MM.1S (cell line): ENCODE results near the gene FHIP2A.
"Not testable (repeated sequence)": the region's sequence is repeated elsewhere in the genome, so short reads cannot be mapped to it uniquely, and the experiment has no call there.

Experiments
- DNase-seq: peaks from one replicate; pipeline ENCODE4 v3.0.0-alpha.2; 2015
- H2AFZ ChIP-seq: fragments of 300-600 bp; sonication (generic); 2 replicates; pipeline ENCODE4 v1.6.0; 2016; ENCODE audit warnings: antibody characterized with exemption, low read length
- H3F3A ChIP-seq: fragments of 300-600 bp; sonication (generic); 2 replicates; pipeline ENCODE4 v1.6.1; 2016; ENCODE audit warnings: mild to moderate bottlenecking, antibody characterized with exemption, low read length, moderate library complexity, mixed read lengths; ENCODE audit not compliant: insufficient read depth
- H3K27ac ChIP-seq: fragments of 300-600 bp; sonication (generic); 2 replicates; pipeline ENCODE4 v1.5.1; 2016; ENCODE audit warnings: mild to moderate bottlenecking, low read length
- H3K27me3 ChIP-seq: fragments of 300-600 bp; sonication (generic); replicated peaks from 2 replicates; pipeline ENCODE4 v1.6.0; 2016; ENCODE audit warnings: low read length; ENCODE audit not compliant: insufficient read depth
- H3K36me3 ChIP-seq: fragments of 300-600 bp; sonication (generic); replicated peaks from 2 replicates; pipeline ENCODE4 v1.6.1; 2016; ENCODE audit warnings: mild to moderate bottlenecking, low read length, mixed read lengths; ENCODE audit not compliant: insufficient read depth
- H3K4me1 ChIP-seq: fragments of 300-600 bp; sonication (generic); 2 replicates; pipeline ENCODE4 v1.6.1; 2016; ENCODE audit warnings: low read length, mixed read lengths
- H3K4me2 ChIP-seq: fragments of 300-600 bp; sonication (generic); 2 replicates; pipeline ENCODE4 v1.6.0; 2016; ENCODE audit warnings: low read depth, low read length
- H3K4me3 ChIP-seq: fragments of 300-600 bp; sonication (generic); 2 replicates; pipeline ENCODE4 v1.5.1; 2016; ENCODE audit warnings: low read length, mixed read lengths
- H3K79me2 ChIP-seq: fragments of 300-600 bp; sonication (generic); 2 replicates; pipeline ENCODE4 v1.6.1; 2016; ENCODE audit warnings: mixed run types, low read length, mixed read lengths
- H3K9ac ChIP-seq: fragments of 300-600 bp; sonication (generic); 2 replicates; pipeline ENCODE4 v1.6.1; 2016; ENCODE audit warnings: low read length, mixed read lengths
- H3K9me2 ChIP-seq: fragments of 300-600 bp; sonication (generic); replicated peaks from 2 replicates; pipeline ENCODE4 v1.6.1; 2016; ENCODE audit warnings: mild to moderate bottlenecking, low read length, mixed read lengths; ENCODE audit not compliant: insufficient read depth
- H3K9me3 ChIP-seq: fragments of 300-600 bp; sonication (generic); replicated peaks from 2 replicates; pipeline ENCODE4 v1.6.1; 2016; ENCODE audit warnings: mild to moderate bottlenecking, low read length, mixed read lengths; ENCODE audit not compliant: insufficient read depth
- H4K20me1 ChIP-seq: fragments of 300-600 bp; sonication (generic); 2 replicates; pipeline ENCODE4 v1.6.1; 2016; ENCODE audit warnings: mild to moderate bottlenecking, low read length, moderate library complexity, mixed read lengths; ENCODE audit not compliant: insufficient read depth
- EZH2 ChIP-seq: fragments of 300-600 bp; sonication (generic); optimal IDR thresholded peaks from 2 replicates; pipeline ENCODE3; 2017; ENCODE audit warnings: low read depth, mild to moderate bottlenecking, antibody characterized with exemption, low read length, mixed read lengths
- EZH2phosphoT487 ChIP-seq: fragments of 300-600 bp; sonication (generic); IDR thresholded peaks from 2 replicates; pipeline ENCODE4 v1.6.1; 2018; ENCODE audit warnings: antibody characterized with exemption, low read length
- TF ChIP-seq, protein P1 (sequence below): fragments of 300-600 bp; sonication (generic); IDR thresholded peaks from 2 replicates; pipeline ENCODE4 v1.5.1; 2016; ENCODE audit warnings: antibody characterized with exemption, low read length, mixed read lengths

Gene FHIP2A

DNA sequence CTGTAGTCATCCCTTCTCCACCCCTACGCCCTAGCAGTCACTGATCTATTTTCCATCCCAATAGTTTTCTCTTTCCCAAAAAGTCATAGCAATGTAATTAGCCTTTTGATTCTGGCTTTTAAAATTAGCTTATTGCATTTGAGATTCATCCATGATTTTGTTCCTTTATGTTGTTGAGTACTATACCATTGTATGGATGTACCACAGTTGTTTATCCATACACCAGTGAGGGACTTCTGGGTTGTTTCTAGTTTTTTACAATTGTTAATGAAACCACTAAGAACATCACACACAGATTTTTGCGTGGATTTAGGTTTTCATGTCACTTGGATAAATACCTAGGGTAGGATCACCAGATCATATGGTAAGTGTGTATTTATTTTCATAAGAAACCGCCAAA is 16.1 kb downstream of the FHIP2A start:
- Histone ChIP-seq H3K4me2 (no peak overlapping the region), H4K20me1 (no peaks in the 10 kb centered on the region), H3K4me1 (no peaks in the 10 kb centered on the region), H3K9ac (no peak overlapping the region), H3F3A (no peaks in the 10 kb centered on the region), H3K9me3 (no peaks in the 10 kb centered on the region), H3K4me3 (no peak overlapping the region), H3K27me3 (no peaks in the 10 kb centered on the region), H2AFZ (no peak overlapping the region), H3K36me3 (peaks cover 7% of the 10 kb centered on the region; the same call in 1 of the 2 replicates), H3K27ac (no peak overlapping the region), H3K79me2 (no peaks in the 10 kb centered on the region), H3K9me2 (no peaks in the 10 kb centered on the region)
- no peak for DNase-seq
- TF ChIP-seq EZH2 (no peak), EZH2phosphoT487 (no peak)
- TF ChIP-seq, protein P1, sequence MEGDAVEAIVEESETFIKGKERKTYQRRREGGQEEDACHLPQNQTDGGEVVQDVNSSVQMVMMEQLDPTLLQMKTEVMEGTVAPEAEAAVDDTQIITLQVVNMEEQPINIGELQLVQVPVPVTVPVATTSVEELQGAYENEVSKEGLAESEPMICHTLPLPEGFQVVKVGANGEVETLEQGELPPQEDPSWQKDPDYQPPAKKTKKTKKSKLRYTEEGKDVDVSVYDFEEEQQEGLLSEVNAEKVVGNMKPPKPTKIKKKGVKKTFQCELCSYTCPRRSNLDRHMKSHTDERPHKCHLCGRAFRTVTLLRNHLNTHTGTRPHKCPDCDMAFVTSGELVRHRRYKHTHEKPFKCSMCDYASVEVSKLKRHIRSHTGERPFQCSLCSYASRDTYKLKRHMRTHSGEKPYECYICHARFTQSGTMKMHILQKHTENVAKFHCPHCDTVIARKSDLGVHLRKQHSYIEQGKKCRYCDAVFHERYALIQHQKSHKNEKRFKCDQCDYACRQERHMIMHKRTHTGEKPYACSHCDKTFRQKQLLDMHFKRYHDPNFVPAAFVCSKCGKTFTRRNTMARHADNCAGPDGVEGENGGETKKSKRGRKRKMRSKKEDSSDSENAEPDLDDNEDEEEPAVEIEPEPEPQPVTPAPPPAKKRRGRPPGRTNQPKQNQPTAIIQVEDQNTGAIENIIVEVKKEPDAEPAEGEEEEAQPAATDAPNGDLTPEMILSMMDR, result no peak

DNA sequence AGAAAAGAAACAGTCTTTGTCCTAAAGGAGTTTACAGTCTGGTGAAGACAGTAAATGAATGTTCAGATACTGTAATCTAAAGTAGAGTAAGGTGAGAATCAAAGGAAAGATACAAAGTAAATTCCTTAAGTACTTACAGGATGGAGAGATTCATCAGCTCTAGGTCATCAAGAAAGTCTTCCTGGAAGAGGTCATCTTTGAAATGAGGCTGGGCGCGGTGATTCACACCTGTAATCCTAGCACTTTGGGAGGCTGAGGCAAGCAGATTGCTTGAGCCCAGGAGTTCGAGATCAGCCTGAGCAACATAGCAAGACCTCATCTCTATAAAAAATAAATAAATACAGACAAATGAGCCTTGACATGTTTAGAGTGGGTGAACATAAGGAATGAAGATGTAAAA is 18.3 kb downstream of the FHIP2A start:
- no peak overlapping the region for H3K4me3 ChIP-seq
- no peaks in the 10 kb centered on the region for H3K9me2 ChIP-seq
- H4K20me1 ChIP-seq, result no peaks in the 10 kb centered on the region
- H3K4me1 ChIP-seq, result no peaks in the 10 kb centered on the region
- H3F3A ChIP-seq, result no peaks in the 10 kb centered on the region
- H3K36me3 ChIP-seq, result no peaks in the 10 kb centered on the region
- no peak overlapping the region for H3K4me2 ChIP-seq
- H3K27ac ChIP-seq, result no peak overlapping the region
- TF ChIP-seq EZH2phosphoT487 (no peak), EZH2 (no peak)
- TF ChIP-seq, protein P1, result no peak
- no peak overlapping the region for H3K9ac ChIP-seq
- no peak overlapping the region for H2AFZ ChIP-seq
- no peaks in the 10 kb centered on the region for H3K9me3 ChIP-seq
- H3K27me3 ChIP-seq, result no peaks in the 10 kb centered on the region
- no peak for DNase-seq
- no peaks in the 10 kb centered on the region for H3K79me2 ChIP-seq

DNA sequence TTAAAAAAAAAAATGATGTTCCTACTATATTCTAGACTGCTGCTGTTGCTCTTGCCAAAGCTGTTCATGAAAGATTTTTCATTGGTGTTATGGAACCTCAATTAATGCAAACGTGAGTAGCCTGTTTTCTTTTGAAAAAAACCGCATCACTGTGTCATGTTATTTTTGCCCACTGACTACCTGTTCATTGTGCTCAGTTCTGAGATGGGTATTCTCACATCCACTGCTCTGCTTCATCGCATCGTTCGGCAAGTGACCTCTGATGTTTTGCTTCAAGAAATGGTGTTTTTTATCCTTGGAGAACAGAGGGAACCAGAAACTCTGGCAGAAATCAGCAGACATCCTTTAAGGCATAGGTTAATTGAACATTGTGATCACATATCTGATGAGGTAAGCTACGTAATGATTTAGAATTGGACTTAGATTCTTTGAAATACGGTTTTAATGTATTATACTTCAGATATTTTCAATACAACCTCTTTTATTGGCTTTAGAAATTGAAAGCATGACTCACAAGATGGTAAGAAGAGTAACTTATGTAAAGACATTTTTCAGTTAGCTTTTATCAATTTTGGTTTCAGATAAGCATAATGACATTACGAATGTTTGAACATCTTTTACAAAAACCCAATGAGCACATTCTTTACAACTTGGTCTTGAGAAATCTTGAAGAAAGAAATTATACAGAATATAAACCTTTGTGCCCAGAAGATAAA is 24.6 kb downstream of the FHIP2A start:
- DNase-seq, result no peak
- TF ChIP-seq EZH2 (no peak), EZH2phosphoT487 (no peak)
- TF ChIP-seq, protein P1, result no peak
- H3K36me3 ChIP-seq, result peaks cover 10% of the 10 kb centered on the region
- no peaks in the 10 kb centered on the region for H3K4me1 ChIP-seq
- no peaks in the 10 kb centered on the region for H4K20me1 ChIP-seq
- no peaks in the 10 kb centered on the region for H3K79me2 ChIP-seq
- H3K4me3 ChIP-seq, result no peak overlapping the region
- no peak overlapping the region for H3K27ac ChIP-seq
- no peak overlapping the region for H3K9ac ChIP-seq
- H3K4me2 ChIP-seq, result no peak overlapping the region
- H2AFZ ChIP-seq, result no peak overlapping the region
- no peaks in the 10 kb centered on the region for H3K9me2 ChIP-seq
- H3F3A ChIP-seq, result no peaks in the 10 kb centered on the region
- H3K27me3 ChIP-seq, result no peaks in the 10 kb centered on the region
- no peaks in the 10 kb centered on the region for H3K9me3 ChIP-seq

DNA sequence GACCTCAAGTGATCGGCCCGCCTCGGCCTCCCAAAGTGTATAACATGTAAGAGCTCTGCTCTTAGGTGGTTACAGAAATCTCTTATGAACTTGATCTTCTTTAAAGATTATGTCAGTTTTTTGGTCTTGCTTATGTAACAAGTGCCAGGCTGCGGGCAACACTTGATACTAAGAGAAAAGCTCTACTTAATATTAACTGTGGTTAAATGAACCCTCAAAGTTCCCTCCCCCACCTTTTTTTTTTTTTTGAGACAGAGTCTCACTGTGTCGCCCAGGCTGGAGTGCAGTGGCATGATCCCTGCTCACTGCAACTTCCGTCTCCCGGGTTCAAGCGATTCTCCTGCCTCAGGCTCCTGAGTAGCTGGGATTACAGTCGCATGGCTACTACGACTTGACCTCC is 25.9 kb downstream of the FHIP2A start:
- not testable (repeated sequence) for H2AFZ ChIP-seq, H3K9ac ChIP-seq, H3K79me2 ChIP-seq, H3F3A ChIP-seq, H3K4me1 ChIP-seq, H3K27ac ChIP-seq, H3K27me3 ChIP-seq, H3K4me2 ChIP-seq, DNase-seq, H3K9me3 ChIP-seq, H3K4me3 ChIP-seq, H4K20me1 ChIP-seq, H3K9me2 ChIP-seq
- H3K36me3 ChIP-seq, result peaks cover 10% of the 10 kb centered on the region
